ENCODE measurements around the gene SMG6. TPM values are rescaled to one million over a fixed set of nuclear protein-coding genes. Genes with fewer than 3 reads are reported as not detected.

SMG6 gene
- total and polyA plus RNA-seq, 2 experiments from 2014 or later = 11.9 to 19.9 TPM

GRCh38 chr17:2198927-2199326 is 104.7 kb downstream of the SMG6 start:
- Histone ChIP-seq H3K9me2 (replicated peaks; ENCODE audit: insufficient read depth) (no peaks in the 10 kb centered on the region), H3K27me3 (no peaks in the 10 kb centered on the region), H3K4me1 (ENCODE audit: insufficient read depth) (no peaks in the 10 kb centered on the region), H3K4me2 (no peak overlapping the region), H3K27ac (peak overlapping the region; percentile 82), H4K20me1 (ENCODE audit: insufficient read depth, poor library complexity, severe bottlenecking) (no peaks in the 10 kb centered on the region), H3K9me3 (ENCODE audit: low read depth) (no peaks in the 10 kb centered on the region), H2AFZ (no peak overlapping the region), H3K36me3 (replicated peaks; ENCODE audit: insufficient read depth, low read depth) (no peaks in the 10 kb centered on the region), H3K4me3 (no peak overlapping the region), H3K79me2 (peaks cover 7% of the 10 kb centered on the region)
- TF ChIP-seq CTCF (IDR thresholded peaks at IDR 0.05; ENCODE audit: poor library complexity) (no peak), EZH2 (IDR thresholded peaks at IDR 0.05; ENCODE audit: borderline replicate concordance) (no peak), EZH2phosphoT487 (IDR thresholded peaks at IDR 0.05; ENCODE audit: low read depth, severe bottlenecking, unreplicated experiment) (no peak)
- 66% methylated on average over 6 of the region's 6 CpGs for WGBS (ENCODE audit: low lambda C conversion rate, missing lambda C conversion rate)
- no peak for DNase-seq (ENCODE audit: low spot score)

- Histone ChIP-seq H3K4me3 (no peak overlapping the region), H3K9me3 (ENCODE audit: low read depth) (no peaks in the 10 kb centered on the region), H3K9me2 (replicated peaks; ENCODE audit: insufficient read depth) (no peaks in the 10 kb centered on the region), H3K27me3 (no peaks in the 10 kb centered on the region), H2AFZ (no peak overlapping the region), H3K4me2 (no peak overlapping the region), H3K27ac (no peak overlapping the region), H4K20me1 (ENCODE audit: insufficient read depth, poor library complexity, severe bottlenecking) (no peaks in the 10 kb centered on the region), H3K36me3 (replicated peaks; ENCODE audit: insufficient read depth, low read depth) (no peaks in the 10 kb centered on the region), H3K4me1 (ENCODE audit: insufficient read depth) (no peaks in the 10 kb centered on the region), H3K79me2 (peaks cover 7% of the 10 kb centered on the region)
- DNase-seq (ENCODE audit: low spot score) = no peak
- 90% methylated on average over 6 of the region's 6 CpGs for WGBS (ENCODE audit: low lambda C conversion rate, missing lambda C conversion rate)
- TF ChIP-seq EZH2 (IDR thresholded peaks at IDR 0.05; ENCODE audit: borderline replicate concordance) = no peak
- TF ChIP-seq EZH2phosphoT487 (IDR thresholded peaks at IDR 0.05; ENCODE audit: low read depth, severe bottlenecking, unreplicated experiment) = no peak
- no peak for TF ChIP-seq CTCF (IDR thresholded peaks at IDR 0.05; ENCODE audit: poor library complexity)
These were observed 106.3 kb downstream of the SMG6 start for GRCh38 chr17:2197271-2197670.

GRCh38 chr17:2195729-2196128 is 107.9 kb downstream of the SMG6 start:
- Histone ChIP-seq H3K79me2 (peaks cover 5% of the 10 kb centered on the region), H3K27ac (no peak overlapping the region), H3K27me3 (no peaks in the 10 kb centered on the region), H4K20me1 (ENCODE audit: insufficient read depth, poor library complexity, severe bottlenecking) (no peaks in the 10 kb centered on the region), H3K4me3 (no peak overlapping the region), H3K4me1 (ENCODE audit: insufficient read depth) (peaks cover 3% of the 10 kb centered on the region), H3K4me2 (no peak overlapping the region), H3K36me3 (replicated peaks; ENCODE audit: insufficient read depth, low read depth) (no peaks in the 10 kb centered on the region), H3K9me3 (ENCODE audit: low read depth) (no peaks in the 10 kb centered on the region), H2AFZ (no peak overlapping the region), H3K9me2 (replicated peaks; ENCODE audit: insufficient read depth) (no peaks in the 10 kb centered on the region)
- TF ChIP-seq CTCF (IDR thresholded peaks at IDR 0.05; ENCODE audit: poor library complexity) = no peak
- TF ChIP-seq EZH2 (IDR thresholded peaks at IDR 0.05; ENCODE audit: borderline replicate concordance) = no peak
- no peak for TF ChIP-seq EZH2phosphoT487 (IDR thresholded peaks at IDR 0.05; ENCODE audit: low read depth, severe bottlenecking, unreplicated experiment)
- 93% methylated on average over 6 of the region's 6 CpGs for WGBS (ENCODE audit: low lambda C conversion rate, missing lambda C conversion rate)
- DNase-seq (ENCODE audit: low spot score) = no peak

- no peak for TF ChIP-seq EZH2 (IDR thresholded peaks at IDR 0.05; ENCODE audit: borderline replicate concordance)
- no peak for TF ChIP-seq CTCF (IDR thresholded peaks at IDR 0.05; ENCODE audit: poor library complexity)
- TF ChIP-seq EZH2phosphoT487 (IDR thresholded peaks at IDR 0.05; ENCODE audit: low read depth, severe bottlenecking, unreplicated experiment) = no peak
- Histone ChIP-seq H3K36me3 (replicated peaks; ENCODE audit: insufficient read depth, low read depth) (no peaks in the 10 kb centered on the region), H3K9me3 (ENCODE audit: low read depth) (no peaks in the 10 kb centered on the region), H3K4me1 (ENCODE audit: insufficient read depth) (peaks cover 3% of the 10 kb centered on the region), H3K27me3 (no peaks in the 10 kb centered on the region), H2AFZ (no peak overlapping the region), H3K27ac (no peak overlapping the region), H3K4me2 (no peak overlapping the region), H4K20me1 (ENCODE audit: insufficient read depth, poor library complexity, severe bottlenecking) (no peaks in the 10 kb centered on the region), H3K79me2 (peaks cover 5% of the 10 kb centered on the region), H3K4me3 (no peak overlapping the region), H3K9me2 (replicated peaks; ENCODE audit: insufficient read depth) (no peaks in the 10 kb centered on the region)
- WGBS (ENCODE audit: low lambda C conversion rate, missing lambda C conversion rate) = 78% methylated on average over 5 of the region's 5 CpGs
- DNase-seq (ENCODE audit: low spot score) = no peak
These were observed 108.7 kb downstream of the SMG6 start for GRCh38 chr17:2194889-2195335.

All from hepatocyte (in vitro differentiated cells).